ENCODE results near the gene KPNA6. TPM values are rescaled to one million over a fixed set of nuclear protein-coding genes. Genes with fewer than 3 reads are reported as not detected.

The KPNA6 gene
- total and polyA plus RNA-seq, 2 of the 13 experiments (the other 11 are each of a cell fraction or from before 2014, with no cell fraction given) = 22.0 to 47.5 TPM

- TF ChIP-seq ZNF710 (CRISPR knock-in tag; IDR thresholded peaks at IDR 0.05; ENCODE audit: borderline replicate concordance) (0 out of 2 replicates have a peak, but pooled peaks have one; percentile 26), ARID4A (CRISPR knock-in tag; IDR thresholded peaks at IDR 0.05; ENCODE audit: borderline replicate concordance) (peak; percentile 21; the same call in 1 of the 2 replicates), MIER2 (CRISPR knock-in tag; IDR thresholded peaks at IDR 0.05) (no peak), ATF7 (IDR thresholded peaks at IDR 0.05) (no peak), ATF7 (CRISPR knock-in tag; IDR thresholded peaks at IDR 0.05) (no peak), ZBTB14 (CRISPR knock-in tag; IDR thresholded peaks at IDR 0.05) (no peak), FIP1L1 (IDR thresholded peaks at IDR 0.05; ENCODE audit: borderline replicate concordance, insufficient read depth, low read depth, low read length) (no peak), ZFP36L2 (CRISPR knock-in tag; IDR thresholded peaks at IDR 0.05) (no peak), HMGXB4 (CRISPR knock-in tag; IDR thresholded peaks at IDR 0.05; ENCODE audit: borderline replicate concordance in 1 of 2, low read depth in 1 of 2) (peak in 1 of 2 experiments; percentile 42; a peak in 1 of 4 replicates), ZNF383 (CRISPR knock-in tag; IDR thresholded peaks at IDR 0.05; ENCODE audit: borderline replicate concordance) (no peak), RBAK (CRISPR knock-in tag; IDR thresholded peaks at IDR 0.05) (no peak), U2AF1 (optimal IDR thresholded peaks at IDR 0.05; ENCODE audit: low read depth, low read length) (no peak), ZNF549 (CRISPR knock-in tag; IDR thresholded peaks at IDR 0.05) (no peak), BCL3 (CRISPR knock-in tag; IDR thresholded peaks at IDR 0.05) (no peak), TRIM24 (CRISPR knock-in tag; IDR thresholded peaks at IDR 0.05) (no peak)
Observed at GRCh38 chr1:32200226-32201010, 92.6 kb downstream of the KPNA6 start, which contains the start of gene CCDC28B (continued).
